NT2/D1 (cell line): ENCODE measurements around the gene SCTR.

ENCODE experiments used
- SUZ12 ChIP-seq: IDR thresholded peaks from 2 replicates; pipeline ENCODE4 v1.6.1; 2011; ENCODE audit not compliant: insufficient read length, insufficient read depth; ENCODE audit errors: extremely low read depth
- YY1 ChIP-seq: IDR thresholded peaks from 2 replicates; pipeline ENCODE4 v1.6.1; 2011; ENCODE audit not compliant: insufficient read length, insufficient read depth

GRCh38 chr2:119465687-119466086, 58.6 kb downstream of the SCTR start:
- TF ChIP-seq SUZ12 (no peak), YY1 (no peak)
